PC-3 (cell line): Measurements from ENCODE around the gene RGS7. TPM values are rescaled to one million over a fixed set of nuclear protein-coding genes. Genes with fewer than 3 reads are reported as not detected.

Source experiments
- ATAC-seq: fragments of 200-7000 bp; cut with Tn5 transposase; 2 replicates; pipeline ENCODE4 v1.9.1; 2020; ENCODE audit warnings: mild to moderate bottlenecking, moderate library complexity
- BruUV-seq: library from RNA; stranded (reverse); fragments of 400-500 nt; replicated peaks from 2 replicates; lab custom pipeline; 2021; lab: Mats Ljungman, UMichigan
- CTCF ChIA-PET: fragments of 300-600 bp; sonication (Branson Sonifier 250); formaldehyde crosslinking; loops from one replicate; lab custom pipeline; 2022; ENCODE audit warnings: antibody characterized with exemption; lab: Charles Lee
- POLR2A ChIA-PET: fragments of 300-600 bp; sonication (Branson Sonifier 250); formaldehyde crosslinking; loops from one replicate; lab custom pipeline; 2022; ENCODE audit warnings: antibody characterized with exemption; ENCODE audit not compliant: unreplicated experiment; lab: Charles Lee
- DNase-seq: peaks from one replicate; pipeline ENCODE4 v3.0.0-alpha.2; 2015
- H2AFZ ChIP-seq: fragments of 300-600 bp; sonication (generic); 2 replicates; pipeline ENCODE4 v1.6.0; 2016; ENCODE audit warnings: antibody characterized with exemption, low read length
- H3F3A ChIP-seq: fragments of 300-600 bp; sonication (generic); one replicate; pipeline ENCODE4 v1.6.0; 2017; ENCODE audit warnings: antibody characterized with exemption, low read length, control low read depth, mild to moderate bottlenecking; ENCODE audit not compliant: unreplicated experiment
- H3K27ac ChIP-seq: fragments of 300-600 bp; sonication (generic); 2 replicates; pipeline ENCODE4 v1.5.1; 2016; ENCODE audit warnings: mild to moderate bottlenecking, low read length
- H3K27me3 ChIP-seq: fragments of 300-600 bp; sonication (generic); 2 replicates; pipeline ENCODE4 v1.6.1; 2016; ENCODE audit warnings: low read length, mixed read lengths
- H3K36me3 ChIP-seq: fragments of 300-600 bp; sonication (generic); 2 replicates; pipeline ENCODE4 v1.6.1; 2016; ENCODE audit warnings: low read depth, mixed run types, low read length, mixed read lengths
- H3K4me1 ChIP-seq: fragments of 300-600 bp; sonication (generic); 2 replicates; pipeline ENCODE4 v1.5.1; 2016; ENCODE audit warnings: low read length; ENCODE audit not compliant: insufficient read depth
- H3K4me2 ChIP-seq: fragments of 300-600 bp; sonication (generic); 2 replicates; pipeline ENCODE4 v1.6.0; 2016; ENCODE audit warnings: low read length
- H3K4me3 ChIP-seq: fragments of 300-600 bp; sonication (generic); 2 replicates; pipeline ENCODE4 v1.5.1; 2016; ENCODE audit warnings: mild to moderate bottlenecking, low read length, mixed read lengths
- H3K79me2 ChIP-seq: fragments of 300-600 bp; sonication (generic); 2 replicates; pipeline ENCODE4 v1.6.1; 2017; ENCODE audit warnings: low read length, mixed read lengths
- H3K9ac ChIP-seq: fragments of 300-600 bp; sonication (generic); 2 replicates; pipeline ENCODE4 v1.6.0; 2016; ENCODE audit warnings: mild to moderate bottlenecking, low read length
- H3K9me2 ChIP-seq: fragments of 300-600 bp; sonication (generic); replicated peaks from 2 replicates; pipeline ENCODE4 v1.6.1; 2016; ENCODE audit warnings: mixed run types, low read length, mixed read lengths
- H3K9me3 ChIP-seq: fragments of 300-600 bp; sonication (generic); 2 replicates; pipeline ENCODE4 v1.6.1; 2016; ENCODE audit warnings: low read length, mixed read lengths
- H4K20me1 ChIP-seq: fragments of 300-600 bp; sonication (generic); 2 replicates; pipeline ENCODE4 v1.6.1; 2016; ENCODE audit warnings: low read length, mixed read lengths
- EZH2 ChIP-seq: fragments of 300-600 bp; sonication (generic); IDR thresholded peaks from one replicate; pipeline ENCODE4 v1.6.1; 2017; ENCODE audit warnings: antibody characterized with exemption, mild to moderate bottlenecking, low read length; ENCODE audit not compliant: unreplicated experiment
- EZH2phosphoT487 ChIP-seq: fragments of 300-600 bp; sonication (generic); IDR thresholded peaks from 2 replicates; pipeline ENCODE4 v1.6.1; 2018; ENCODE audit warnings: mild to moderate bottlenecking, antibody characterized with exemption, low read length, borderline replicate concordance
- intact Hi-C: fragments of 100-400 bp; cut with micrococcal nuclease; formaldehyde crosslinking; loops from 2 replicates; pipeline ENCODE4 v1.9.0; 2023
- total RNA-seq: library from RNA; depleted of rRNA; stranded (reverse); fragments of >200 nt; gene quantifications from 2 replicates; pipeline ENCODE4 v1.2.3, GENCODE V29; 2014
- TF ChIP-seq, protein P1 (sequence below): fragments of 300-600 bp; sonication (generic); conservative IDR thresholded peaks from 2 replicates; pipeline ENCODE4 v1.5.1; 2017; ENCODE audit warnings: antibody characterized with exemption, low read depth, mild to moderate bottlenecking, low read length

RGS7 gene
- total RNA-seq, 1 experiment from 2014 or later, result 0.15 TPM

DNA sequence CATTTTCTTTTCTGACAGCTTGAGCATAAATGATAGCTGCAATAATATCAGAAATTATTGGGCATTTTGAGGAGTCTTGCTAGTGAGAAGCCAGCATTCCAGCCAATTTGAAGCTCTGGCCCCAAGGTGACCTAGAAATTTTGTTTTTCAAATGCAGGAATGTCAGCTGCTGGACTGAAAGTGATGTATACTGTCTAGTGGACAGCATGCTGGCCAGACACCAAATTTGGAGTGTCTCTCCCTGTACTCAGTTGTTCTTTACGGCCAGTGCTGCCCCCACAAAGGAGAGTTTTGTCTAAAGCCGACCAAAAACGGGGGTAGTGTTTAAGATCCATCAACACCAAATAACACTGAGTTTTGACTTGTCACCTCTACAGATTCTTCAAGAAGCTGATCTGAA, 5.2 kb downstream of the RGS7 start:
- DNase-seq (no peak), ATAC-seq (no peak)
- H3K27me3 ChIP-seq, result peaks cover 42% of the 10 kb centered on the region; the same call in 1 of the 2 replicates
- H3K9me3 ChIP-seq, result no peaks in the 10 kb centered on the region
- CTCF ChIA-PET, result no interaction called here
- POLR2A ChIA-PET, result interaction anchor here (0.5 kb wide), 1 partner anchor 343 kb away, joined by 3 read pairs; no protein-coding TSS in a partner anchor
- no peaks in the 10 kb centered on the region for H4K20me1 ChIP-seq
- H3K79me2 ChIP-seq, result no peaks in the 10 kb centered on the region
- no peaks in the 10 kb centered on the region for H3K4me1 ChIP-seq
- TF ChIP-seq EZH2phosphoT487, result no peak
- TF ChIP-seq EZH2, result no peak
- TF ChIP-seq, protein P1, sequence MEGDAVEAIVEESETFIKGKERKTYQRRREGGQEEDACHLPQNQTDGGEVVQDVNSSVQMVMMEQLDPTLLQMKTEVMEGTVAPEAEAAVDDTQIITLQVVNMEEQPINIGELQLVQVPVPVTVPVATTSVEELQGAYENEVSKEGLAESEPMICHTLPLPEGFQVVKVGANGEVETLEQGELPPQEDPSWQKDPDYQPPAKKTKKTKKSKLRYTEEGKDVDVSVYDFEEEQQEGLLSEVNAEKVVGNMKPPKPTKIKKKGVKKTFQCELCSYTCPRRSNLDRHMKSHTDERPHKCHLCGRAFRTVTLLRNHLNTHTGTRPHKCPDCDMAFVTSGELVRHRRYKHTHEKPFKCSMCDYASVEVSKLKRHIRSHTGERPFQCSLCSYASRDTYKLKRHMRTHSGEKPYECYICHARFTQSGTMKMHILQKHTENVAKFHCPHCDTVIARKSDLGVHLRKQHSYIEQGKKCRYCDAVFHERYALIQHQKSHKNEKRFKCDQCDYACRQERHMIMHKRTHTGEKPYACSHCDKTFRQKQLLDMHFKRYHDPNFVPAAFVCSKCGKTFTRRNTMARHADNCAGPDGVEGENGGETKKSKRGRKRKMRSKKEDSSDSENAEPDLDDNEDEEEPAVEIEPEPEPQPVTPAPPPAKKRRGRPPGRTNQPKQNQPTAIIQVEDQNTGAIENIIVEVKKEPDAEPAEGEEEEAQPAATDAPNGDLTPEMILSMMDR, result no peak
- H2AFZ ChIP-seq, result no peak overlapping the region
- no peaks in the 10 kb centered on the region for H3K36me3 ChIP-seq
- intact Hi-C loops, result no loop called here
- no peaks in the 10 kb centered on the region for H3F3A ChIP-seq
- H3K27ac ChIP-seq, result no peak overlapping the region
- no peak overlapping the region for H3K9ac ChIP-seq
- no peak overlapping the region for H3K4me2 ChIP-seq
- H3K9me2 ChIP-seq, result no peaks in the 10 kb centered on the region
- no peak overlapping the region for H3K4me3 ChIP-seq
- BruUV-seq, result no TSS peak

DNA sequence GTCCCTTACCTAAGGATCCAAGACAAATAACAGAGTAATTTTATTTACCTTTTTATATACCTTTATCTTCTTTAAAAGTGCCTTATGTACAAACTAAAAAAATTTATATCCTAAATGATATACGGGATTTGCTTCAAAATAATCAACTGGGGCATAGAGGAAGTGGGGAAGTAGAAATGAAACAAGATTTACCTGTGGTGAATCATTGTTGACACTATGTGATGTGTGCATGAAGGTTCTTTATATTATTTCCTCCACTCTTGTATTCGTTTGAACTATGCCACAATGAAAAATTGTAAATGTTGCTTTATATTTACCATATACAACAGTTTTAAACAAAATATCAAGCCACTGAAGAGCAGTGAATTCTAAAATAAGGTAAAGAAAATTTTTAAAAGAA, 13.0 kb downstream of the RGS7 start:
- DNase-seq (peak; percentile 89), ATAC-seq (peak; percentile 97)
- H3F3A ChIP-seq, result peaks cover 6% of the 10 kb centered on the region
- peaks cover 6% of the 10 kb centered on the region; the same call in 1 of the 2 replicates for H3K27me3 ChIP-seq
- no peak overlapping the region for H3K9ac ChIP-seq
- H3K79me2 ChIP-seq, result no peaks in the 10 kb centered on the region
- H3K9me3 ChIP-seq, result no peaks in the 10 kb centered on the region
- H3K4me1 ChIP-seq, result peaks cover 15% of the 10 kb centered on the region
- no peaks in the 10 kb centered on the region for H3K9me2 ChIP-seq
- H2AFZ ChIP-seq, result no peak overlapping the region
- TF ChIP-seq, protein P1, result no peak
- TF ChIP-seq EZH2phosphoT487, result no peak
- no peak for TF ChIP-seq EZH2
- BruUV-seq, result no TSS peak
- H3K27ac ChIP-seq, result peak overlapping the region; percentile 32
- ChIA-PET POLR2A (interaction anchor here (0.6 kb wide), 1 partner anchor 28 kb away, joined by 3 read pairs; no protein-coding TSS in a partner anchor), CTCF (interaction anchor here (0.7 kb wide), 1 partner anchor 170 kb away, joined by 3 read pairs; no protein-coding TSS in a partner anchor)
- intact Hi-C loops, result loop anchor here (2.0 kb wide), 1 partner anchor 49 kb away; no protein-coding TSS in a partner anchor
- H3K36me3 ChIP-seq, result no peaks in the 10 kb centered on the region
- H3K4me2 ChIP-seq, result peak overlapping the region; percentile 55
- H3K4me3 ChIP-seq, result peak overlapping the region; percentile 6; the same call in 1 of the 2 replicates
- H4K20me1 ChIP-seq, result no peaks in the 10 kb centered on the region

DNA sequence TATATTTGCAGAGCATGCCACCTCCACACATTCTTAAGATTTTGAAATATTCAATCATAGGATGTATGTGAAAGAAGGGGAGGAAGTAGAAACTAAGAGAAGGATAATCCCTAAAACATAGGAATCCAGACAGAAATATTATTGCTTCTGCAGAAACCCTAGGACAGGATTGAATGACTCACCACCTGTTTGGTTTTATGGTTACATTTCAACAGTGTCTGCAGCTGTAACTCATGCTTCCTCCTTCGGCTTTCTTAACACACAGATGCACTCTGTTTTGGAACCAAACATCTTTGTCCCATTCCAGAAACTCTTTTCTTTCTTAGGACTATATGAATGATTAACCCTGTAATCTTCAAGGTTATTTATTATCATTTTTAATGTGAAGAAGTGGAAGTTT, 20.7 kb downstream of the RGS7 start:
- Histone ChIP-seq H3K27ac (no peak overlapping the region), H3K4me1 (peaks cover 12% of the 10 kb centered on the region), H3K4me2 (peak overlapping the region; percentile 12), H2AFZ (no peak overlapping the region), H3K27me3 (peaks cover 46% of the 10 kb centered on the region), H3K36me3 (no peaks in the 10 kb centered on the region), H4K20me1 (no peaks in the 10 kb centered on the region), H3K79me2 (no peaks in the 10 kb centered on the region), H3K9ac (no peak overlapping the region), H3K9me2 (no peaks in the 10 kb centered on the region), H3K9me3 (no peaks in the 10 kb centered on the region; the same call in 1 of the 2 replicates), H3K4me3 (no peak overlapping the region), H3F3A (no peaks in the 10 kb centered on the region)
- TF ChIP-seq EZH2 (no peak), EZH2phosphoT487 (no peak)
- no TSS peak for BruUV-seq
- ChIA-PET POLR2A (no interaction called here), CTCF (no interaction called here)
- peak; percentile 82 for DNase-seq
- ATAC-seq, result peak; percentile 99
- intact Hi-C loops, result no loop called here
